Vagina (tissue), 2 donors: Measurements from ENCODE around the gene PML.
"Not testable (repeated sequence)": the region's sequence is repeated elsewhere in the genome, so short reads cannot be mapped to it uniquely, and the experiment has no call there.

Experiments used
- CTCF ChIP-seq, 3 experiments: fragments of 450-650 bp in 2 of 3; fragments of 200-600 bp in 1 of 3; sonication (generic) in 1 of 3; IDR thresholded peaks; one replicate each; pipeline ENCODE4 v1.5.1; 2017 to 2019; ENCODE audit warnings: antibody characterized with exemption in 3 of 3, mild to moderate bottlenecking in 2 of 3, moderate library complexity in 2 of 3
- POLR2A ChIP-seq, 2 donors: fragments of 450-650 bp; IDR thresholded peaks; one replicate each; pipeline ENCODE4 v1.6.1; 2017; ENCODE audit warnings: antibody characterized with exemption in 2 of 2, mild to moderate bottlenecking in 2 of 2, moderate library complexity in 2 of 2
- POLR2AphosphoS5 ChIP-seq, 2 donors: sonication (generic); formaldehyde crosslinking; IDR thresholded peaks; one replicate each; pipeline ENCODE4 v1.9.0; 2017; ENCODE audit warnings: antibody characterized with exemption in 2 of 2, mild to moderate bottlenecking in 2 of 2, low read depth in 1 of 2; ENCODE audit not compliant: insufficient read depth in 1 of 2

- not testable (repeated sequence) for TF ChIP-seq POLR2AphosphoS5 (IDR thresholded peaks at IDR 0.05; ENCODE audit: insufficient read depth in 1 of 2, low read depth in 1 of 2); CTCF (IDR thresholded peaks at IDR 0.05); POLR2A (IDR thresholded peaks at IDR 0.05)
Measured at GRCh38 chr15:73975440-73976125, 18.9 kb upstream of the PML start.
